NCI-H1694 treated with DMSO at 0.1 percent for 48 hours (cell line): ENCODE data around the gene CMPK1.

Experiments used
- DNase-seq: peaks from one replicate; lab custom pipeline; 2025; lab: John Stamatoyannopoulos, UW

CMPK1 gene

DNA sequence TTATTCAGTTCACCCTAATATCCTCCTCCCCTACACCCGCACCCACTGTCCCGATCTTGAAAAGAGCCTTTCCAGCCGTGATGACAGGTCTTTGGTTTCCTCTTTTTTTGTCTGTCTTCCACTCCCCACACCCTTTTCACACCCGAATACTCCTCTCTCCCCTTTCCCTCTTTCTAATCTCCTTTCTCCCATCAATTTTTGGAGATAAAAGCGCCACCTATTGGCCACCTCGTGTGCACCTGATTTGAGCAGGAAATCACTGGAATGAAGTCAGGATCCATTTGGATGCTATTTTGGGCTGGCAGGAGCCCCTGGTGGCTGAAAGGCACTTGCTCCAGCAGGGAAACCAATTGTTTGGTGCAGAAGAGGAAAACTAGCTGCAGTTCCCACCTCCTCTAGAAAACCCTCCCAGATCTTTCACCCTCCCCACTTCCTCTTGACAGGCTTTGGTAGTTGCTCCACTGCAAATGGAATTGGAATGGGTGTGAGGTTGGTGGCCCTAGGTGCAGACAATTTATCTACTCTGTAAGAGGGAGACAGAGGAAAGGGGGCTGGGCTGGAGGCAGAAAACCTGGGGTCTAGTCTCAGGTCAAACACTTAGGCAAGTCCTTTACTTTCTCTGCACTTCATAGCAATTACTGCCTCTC, 90.9 kb downstream of the CMPK1 start:
- DNase-seq: peak; percentile 78
